Fibroblast of skin of right quadriceps (primary cell): ENCODE results near the gene NDUFA7.
"Not testable (repeated sequence)": the region's sequence is repeated elsewhere in the genome, so short reads cannot be mapped to it uniquely, and the experiment has no call there.

Source experiments
- DNase-seq: peaks from one replicate; pipeline ENCODE4 v3.0.0-alpha.2; 2013

Gene NDUFA7

GRCh38 chr19:8318835-8319234 lies 2.3 kb downstream of the NDUFA7 start:
- peak; percentile 21 for DNase-seq

GRCh38 chr19:8316351-8317125 lies 4.6 kb downstream of the NDUFA7 start:
- DNase-seq = no peak

GRCh38 chr19:8314981-8315640 lies 6.1 kb downstream of the NDUFA7 start:
- DNase-seq = not testable (repeated sequence)

GRCh38 chr19:8311461-8312260 lies 9.5 kb downstream of the NDUFA7 start:
- no peak for DNase-seq

GRCh38 chr19:8310342-8311055 lies 10.7 kb downstream of the NDUFA7 start:
- DNase-seq = no peak

- no peak for DNase-seq
Observed at GRCh38 chr19:8308891-8309291, 12.3 kb downstream of the NDUFA7 start.

GRCh38 chr19:8307965-8308866 lies 13.0 kb downstream of the NDUFA7 start, which contains the start of gene CD320:
Gene CD320 (minus strand): TSS chr19:8308358. CDS start chr19:8308290, 68 bp downstream.
- peak; percentile 89 for DNase-seq

GRCh38 chr19:8307400-8307964 lies 13.7 kb downstream of the NDUFA7 start:
- DNase-seq = no peak

- no peak for DNase-seq
Observed at GRCh38 chr19:8306235-8307054, 14.7 kb downstream of the NDUFA7 start.

- no peak for DNase-seq
Observed at GRCh38 chr19:8305798-8306197, 15.4 kb downstream of the NDUFA7 start.

- no peak for DNase-seq
Observed at GRCh38 chr19:8304841-8305621, 16.1 kb downstream of the NDUFA7 start.

GRCh38 chr19:8302734-8303133 lies 18.4 kb downstream of the NDUFA7 start:
- no peak for DNase-seq

- DNase-seq = no peak
Observed at GRCh38 chr19:8302357-8302691, 18.9 kb downstream of the NDUFA7 start.

GRCh38 chr19:8291337-8291736 lies 29.8 kb downstream of the NDUFA7 start:
- not testable (repeated sequence) for DNase-seq

- DNase-seq = not testable (repeated sequence)
Observed at GRCh38 chr19:8276508-8276907, 44.7 kb downstream of the NDUFA7 start.

GRCh38 chr19:8269724-8270123 lies 51.5 kb downstream of the NDUFA7 start:
- DNase-seq = no peak

GRCh38 chr19:8265872-8266271 lies 55.3 kb downstream of the NDUFA7 start:
- DNase-seq = no peak

GRCh38 chr19:8264248-8264647 lies 56.9 kb downstream of the NDUFA7 start:
- DNase-seq = not testable (repeated sequence)

- no peak for DNase-seq
Observed at GRCh38 chr19:8262431-8262830, 58.7 kb downstream of the NDUFA7 start.

- no peak for DNase-seq
Observed at GRCh38 chr19:8261881-8262280, 59.3 kb downstream of the NDUFA7 start.
